HepG2 (cell line): ENCODE measurements around the gene FAR1. TPM values are rescaled to one million over a fixed set of nuclear protein-coding genes. Genes with fewer than 3 reads are reported as not detected.

ENCODE experiments used
- ATAC-seq: fragments of 200-7000 bp; cut with Tn5 transposase; 3 replicates; pipeline ENCODE4 v1.9.1; 2020; ENCODE audit warnings: mild to moderate bottlenecking, moderate library complexity
- BruUV-seq: library from RNA; stranded (reverse); fragments of 400-500 nt; replicated peaks from 2 replicates; lab custom pipeline; 2021; lab: Mats Ljungman, UMichigan
- CTCF ChIA-PET: fragments of 300-600 bp; formaldehyde crosslinking; extraction: SDS; loops from one replicate; lab custom pipeline; 2021; ENCODE audit warnings: low total read pairs, inconsistent platforms, low intra/inter-chr PET ratio; lab: Yijun Ruan, JAX
- POLR2A ChIA-PET: fragments of 350-600 bp; sonication (Branson Sonifier 250); formaldehyde crosslinking; loops from one replicate; lab custom pipeline; 2020; ENCODE audit warnings: antibody characterized with exemption, inconsistent platforms; lab: Yijun Ruan, JAX
- DNase-seq: peaks from one replicate; pipeline ENCODE4 v3.0.0-alpha.2; 2015; ENCODE audit warnings: low spot score
- FAIRE-seq: peaks from 3 replicates; lab custom pipeline; 2011; peaks lifted over from hg19 to GRCh38; lab: Jason Lieb, UNC
- H2AFZ ChIP-seq: one replicate; pipeline ENCODE4 v1.6.1; 2011; ENCODE audit warnings: low read length, inconsistent platforms
- H3K27ac ChIP-seq: fragments of 300-600 bp; 3 replicates; pipeline ENCODE4 v1.8.0; 2011; ENCODE audit warnings: mixed run types, mild to moderate bottlenecking, mixed read lengths, low read length, inconsistent platforms; ENCODE audit not compliant: insufficient read depth; ENCODE audit errors: extremely low read length
- H3K27me3 ChIP-seq, 2 experiments: fragments of 200-600 bp in 1 of 2; 2 replicates in 1 of 2; 3 replicates in 1 of 2; pipeline versions ENCODE4 v1.6.0 to v1.8.0; 2011; ENCODE audit warnings: low read length in 2 of 2, mild to moderate bottlenecking in 2 of 2, moderate library complexity in 2 of 2, inconsistent platforms in 1 of 2; ENCODE audit not compliant: insufficient read depth in 2 of 2, control insufficient read depth in 1 of 2
- H3K36me3 ChIP-seq, 2 experiments: fragments of 200-600 bp in 1 of 2; replicated peaks in 1 of 2; 2 replicates in 1 of 2; 3 replicates in 1 of 2; pipeline versions ENCODE4 v1.5.1 to v1.8.0; 2011; ENCODE audit warnings: low read length in 2 of 2, inconsistent platforms in 1 of 2; ENCODE audit not compliant: insufficient read depth in 2 of 2, control insufficient read depth in 1 of 2
- H3K4me1 ChIP-seq: 2 replicates; pipeline ENCODE4 v1.5.1; 2012; ENCODE audit warnings: low read length, inconsistent platforms; ENCODE audit not compliant: insufficient read depth
- H3K4me2 ChIP-seq: 2 replicates; pipeline ENCODE4 v1.6.0; 2011; ENCODE audit warnings: low read depth, low read length, inconsistent platforms
- H3K4me3 ChIP-seq, 3 experiments: fragments of 200-600 bp in 1 of 3; sonication (generic), shearing (Covaris generic) in 1 of 3; replicated peaks in 1 of 3; 2 replicates each; pipeline ENCODE4 v1.5.1; 2011 to 2016; ENCODE audit warnings: low read length in 3 of 3, inconsistent platforms in 2 of 3, low read depth in 2 of 3, mild to moderate bottlenecking in 2 of 3, control low read depth in 1 of 3, mixed read lengths in 1 of 3; ENCODE audit not compliant: insufficient read depth in 1 of 3
- H3K79me2 ChIP-seq: one replicate; pipeline ENCODE4 v1.6.1; 2011; ENCODE audit warnings: low read length, inconsistent platforms; ENCODE audit not compliant: insufficient read depth
- H3K9ac ChIP-seq: 2 replicates; pipeline ENCODE4 v1.6.0; 2011; ENCODE audit warnings: mild to moderate bottlenecking, low read depth, low read length, inconsistent platforms; ENCODE audit not compliant: insufficient read depth
- H3K9me3 ChIP-seq: 2 replicates; pipeline ENCODE4 v1.5.1; 2012; ENCODE audit warnings: mild to moderate bottlenecking, low read length
- H4K20me1 ChIP-seq: 2 replicates; pipeline ENCODE4 v1.6.0; 2011; ENCODE audit warnings: inconsistent platforms, mild to moderate bottlenecking, low read length, moderate library complexity; ENCODE audit not compliant: insufficient read depth
- PHB2 ChIP-seq: fragments of 450-650 bp; IDR thresholded peaks from 2 replicates; pipeline ENCODE4 v1.6.1; 2018; ENCODE audit not compliant: partially characterized antibody
- SOX13 ChIP-seq, 3 experiments: fragments of 450-650 bp in 1 of 3; sonication (generic) in 1 of 3; formaldehyde crosslinking in 1 of 3; IDR thresholded peaks in 2 of 3; conservative IDR thresholded peaks in 1 of 3; 2 replicates each; pipeline versions ENCODE4 v1.5.0 to v1.6.1; 2016 to 2020; ENCODE audit warnings: antibody characterized with exemption in 1 of 3, mild to moderate bottlenecking in 1 of 3, missing compliant biosample characterization in 1 of 3, missing genetic modification reagents in 1 of 3, moderate library complexity in 1 of 3
- ZNF337 ChIP-seq: sonication (generic); formaldehyde crosslinking; IDR thresholded peaks from 2 replicates; pipeline ENCODE4 v1.5.1; 2020; ENCODE audit warnings: missing genetic modification reagents, low read depth, mild to moderate bottlenecking, borderline replicate concordance
- WGBS: methylation state at CpG from one replicate; pipeline ENCODE4 v1.1.6; 2017; ENCODE audit warnings: low lambda C conversion rate; 5-methylcytosine and 5-hydroxymethylcytosine counted together
- in situ Hi-C: cut with HindIII; loops from 2 replicates; pipeline ENCODE4 v1.10.0; 2017; ENCODE audit warnings: low pct_unique_long_range_greater_than_20kb; ENCODE audit not compliant: extremely low pct_ligation_motif_present
- intact Hi-C: fragments of 100-400 bp; cut with micrococcal nuclease; formaldehyde crosslinking; loops from one replicate; pipeline ENCODE4 v1.10.0; 2022; ENCODE audit not compliant: unreplicated experiment
- polyA plus RNA-seq, 8 experiments: library from polyadenylated mRNA; depleted of rRNA in 3 of 8; stranded (reverse) in 7 of 8; unstranded in 1 of 8; fragments of >200 nt; fragmentation: Illumina TruSeq in 4 of 8; extraction: Trizol in 4 of 8; gene quantifications; 2 replicates each; pipeline versions ENCODE4 v1.2.1 to v1.2.3, GENCODE V29; 2011 to 2016; ENCODE audit warnings: low read depth in 4 of 8, missing spikeins in 1 of 8, mixed read lengths in 1 of 8; ENCODE audit not compliant: insufficient read depth in 1 of 8
- total RNA-seq, 5 experiments: library from RNA; depleted of rRNA; stranded (reverse); fragments of >200 nt; fragmentation: Illumina TruSeq; extraction: Trizol; gene quantifications; 2 replicates each; pipeline ENCODE4 v1.2.3, GENCODE V29; 2016; ENCODE audit warnings: low read depth in 1 of 5

Gene FAR1
- total and polyA plus RNA-seq, 2 of the 13 experiments (the other 11 are each of a cell fraction or from before 2014, with no cell fraction given): 0.40 to 0.95 TPM

DNA sequence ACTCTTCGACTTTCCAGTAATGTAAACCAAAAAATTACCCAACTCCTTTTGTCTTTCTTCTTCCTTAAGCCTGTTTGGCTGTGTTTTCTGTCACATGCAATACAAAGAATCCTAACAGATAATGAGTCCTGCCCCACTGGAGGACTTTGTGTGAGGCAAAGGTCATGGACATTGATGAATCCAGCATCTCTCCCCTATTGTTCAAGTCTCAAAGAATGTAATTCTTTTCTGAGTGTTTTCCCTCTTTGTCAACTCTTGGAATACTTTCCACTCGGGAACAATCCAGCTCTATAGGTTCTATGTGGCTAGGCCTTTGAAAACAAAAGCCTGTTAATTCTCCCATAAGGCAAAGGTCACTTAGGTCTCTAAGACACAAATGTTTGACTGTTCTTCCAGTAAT lies 100.7 kb downstream of the FAR1 start:
- H3K27me3 ChIP-seq: no peaks in the 10 kb centered on the region
- CTCF ChIA-PET: no interaction called here
- ATAC-seq (no peak), FAIRE-seq (no peak), DNase-seq (peak; percentile 5)
- no peak overlapping the region for H3K9ac ChIP-seq
- no peak overlapping the region for H3K27ac ChIP-seq
- peaks cover 4% of the 10 kb centered on the region; the same call in 1 of the 2 replicates for H3K9me3 ChIP-seq
- H4K20me1 ChIP-seq: no peaks in the 10 kb centered on the region
- intact Hi-C loops (no loop called here), in situ Hi-C loops (no loop called here)
- POLR2A ChIA-PET: no interaction called here
- WGBS: 2% methylated on average over 2 of the region's 2 CpGs
- no peak overlapping the region for H2AFZ ChIP-seq
- H3K4me2 ChIP-seq: no peak overlapping the region
- no peaks in the 10 kb centered on the region for H3K4me1 ChIP-seq
- H3K79me2 ChIP-seq: no peaks in the 10 kb centered on the region
- H3K36me3 ChIP-seq: no peaks in the 10 kb centered on the region
- no peak overlapping the region for H3K4me3 ChIP-seq
- BruUV-seq: no TSS peak
- TF ChIP-seq ZNF337 (CRISPR knock-in tag) (no peak), SOX13 (IDR thresholded peaks at IDR 0.05) (no peak), SOX13 (CRISPR knock-in tag; conservative IDR thresholded peaks at IDR 0.05 in 1 of 2, IDR thresholded peaks at IDR 0.05 in 1 of 2) (peak in 1 of 2 experiments; percentile 66; a peak in 2 of 4 replicates)

DNA sequence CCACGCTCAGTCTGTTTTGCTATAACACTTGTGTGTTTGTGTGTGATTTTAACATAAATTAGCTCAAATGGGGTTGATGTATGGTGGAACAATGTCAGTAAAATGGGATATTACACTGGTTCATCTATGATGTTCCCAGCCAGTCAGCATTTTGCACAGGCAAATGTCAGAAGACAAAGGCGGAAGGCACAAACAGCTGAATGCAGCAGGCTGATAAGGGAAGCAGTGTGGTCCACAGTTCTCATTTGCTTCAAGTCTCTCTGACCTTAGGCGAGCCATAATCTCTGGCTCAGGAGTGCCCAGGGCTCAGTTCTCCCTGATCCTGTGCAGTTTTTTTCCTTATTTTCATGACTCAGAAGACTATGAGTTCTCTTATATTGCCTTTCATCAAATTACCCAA lies 102.7 kb downstream of the FAR1 start:
- Histone ChIP-seq H3K4me1 (no peaks in the 10 kb centered on the region), H3K4me3 (no peak overlapping the region), H3K9me3 (peaks cover 4% of the 10 kb centered on the region; the same call in 1 of the 2 replicates), H4K20me1 (no peaks in the 10 kb centered on the region), H3K9ac (no peak overlapping the region), H3K27ac (no peak overlapping the region), H3K27me3 (no peaks in the 10 kb centered on the region), H3K4me2 (no peak overlapping the region), H2AFZ (no peak overlapping the region), H3K36me3 (no peaks in the 10 kb centered on the region), H3K79me2 (no peaks in the 10 kb centered on the region)
- 33% methylated on average over 3 of the region's 3 CpGs for WGBS
- DNase-seq (no peak), FAIRE-seq (no peak), ATAC-seq (no peak)
- ChIA-PET CTCF (no interaction called here), POLR2A (no interaction called here)
- in situ Hi-C loops: loop anchor here (5.0 kb wide), 1 partner anchor 481 kb away; no protein-coding TSS in a partner anchor
- BruUV-seq: no TSS peak
- intact Hi-C loops: loop anchor here (5.0 kb wide), 1 partner anchor 221 kb away; no protein-coding TSS in a partner anchor
- TF ChIP-seq PHB2: no peak
